Activated naive CD8-positive, alpha-beta T cell treated with anti-CD3 and anti-CD28 coated beads for 36 hours (primary cell): ENCODE results near the gene PCSK6. TPM values are rescaled to one million over a fixed set of nuclear protein-coding genes. Genes with fewer than 3 reads are reported as not detected.

ENCODE experiments used
- DNase-seq: peaks from one replicate; pipeline ENCODE4 v3.0.0; 2021
- H3K27ac Mint-ChIP-seq: one replicate; pipeline ENCODE4 v1.8.0; 2022; ENCODE audit warnings: mild to moderate bottlenecking, moderate library complexity, mixed read lengths
- H3K27me3 Mint-ChIP-seq: one replicate; pipeline ENCODE4 v1.8.0; 2022; ENCODE audit warnings: mild to moderate bottlenecking, mixed read lengths
- H3K36me3 Mint-ChIP-seq: one replicate; pipeline ENCODE4 v1.8.0; 2021; ENCODE audit warnings: mild to moderate bottlenecking, mixed read lengths
- H3K4me1 Mint-ChIP-seq: one replicate; pipeline ENCODE4 v1.8.0; 2021; ENCODE audit warnings: mixed read lengths
- H3K4me3 Mint-ChIP-seq: one replicate; pipeline ENCODE4 v1.8.0; 2022; ENCODE audit warnings: mild to moderate bottlenecking, moderate library complexity, mixed read lengths
- H3K9me3 Mint-ChIP-seq: one replicate; pipeline ENCODE4 v1.8.0; 2022; ENCODE audit warnings: mixed read lengths
- total RNA-seq, 2 experiments: library from RNA; stranded (reverse); gene quantifications; one replicate each; pipeline ENCODE4 v1.2.3, GENCODE V29; 2021

The PCSK6 gene
- total RNA-seq, 2 experiments from 2014 or later = 4.0 to 4.6 TPM

DNA sequence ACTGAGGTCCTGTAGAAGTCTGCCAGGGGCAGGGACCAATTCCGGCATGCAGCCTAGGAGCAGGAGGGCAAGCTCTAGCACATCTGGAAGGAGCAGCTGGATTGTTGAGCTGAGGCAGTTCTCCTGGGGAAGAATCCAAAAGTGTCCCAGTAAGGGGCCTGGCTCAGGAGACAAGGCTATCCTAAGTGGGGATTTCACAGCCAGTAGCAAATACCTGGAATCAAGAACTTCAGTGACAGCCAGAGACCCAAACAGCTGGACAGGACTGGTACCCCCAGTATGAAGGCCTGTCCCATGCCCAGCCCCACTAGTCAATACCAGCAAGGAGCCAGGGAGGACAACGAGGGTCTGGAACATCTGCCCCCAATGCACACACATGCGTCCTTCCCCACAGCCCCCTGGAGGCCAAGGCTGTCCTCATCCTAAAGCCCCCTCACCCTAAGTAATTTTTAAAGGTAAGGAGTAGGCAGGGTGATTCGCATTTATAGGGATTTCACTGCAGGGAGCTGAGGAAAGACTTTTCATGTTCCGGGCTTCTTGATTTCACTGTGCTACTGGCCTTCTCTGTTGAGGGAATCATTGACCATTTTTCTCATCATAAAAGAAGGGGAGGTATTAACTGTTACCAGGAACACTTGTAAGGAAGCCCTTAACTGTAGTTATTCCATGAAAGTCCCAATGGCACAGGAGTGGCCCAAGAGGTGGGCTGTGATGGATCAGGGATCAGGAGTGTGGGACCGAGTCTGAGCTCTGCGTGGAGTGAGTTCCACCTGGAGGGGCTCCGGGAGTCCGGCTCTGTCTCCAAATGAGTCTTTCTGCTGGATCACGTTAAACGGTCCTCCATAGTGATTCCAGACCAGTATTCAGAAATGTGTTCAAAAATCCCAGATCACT, 235.1 kb downstream of the PCSK6 start:
- DNase-seq = no peak
- H3K4me3 Mint-ChIP-seq = no peak overlapping the region
- peaks cover 45% of the 10 kb centered on the region for H3K4me1 Mint-ChIP-seq
- peaks cover 8% of the 10 kb centered on the region for H3K27me3 Mint-ChIP-seq
- H3K9me3 Mint-ChIP-seq = no peaks in the 10 kb centered on the region
- H3K36me3 Mint-ChIP-seq = peaks cover 14% of the 10 kb centered on the region
- no peak overlapping the region for H3K27ac Mint-ChIP-seq

Other genes with a start within 250 kb of the PCSK6 start
- 10 to 100 TPM; 35.5 to 37.0 TPM for gene CHSY1, start 237.7 kb downstream of the PCSK6 start, total RNA-seq
- 10 to 100 TPM; 27.3 to 29.4 TPM for gene SELENOS, start 212.2 kb downstream of the PCSK6 start, total RNA-seq
- gene SNRPA1, start 194.5 kb downstream of the PCSK6 start, total RNA-seq = 100 to 1,000 TPM; 219 to 223 TPM
- 10 to 100 TPM; 37.2 to 41.7 TPM for gene TM2D3, start 162.7 kb upstream of the PCSK6 start, total RNA-seq
- gene TARS3, start 234.8 kb upstream of the PCSK6 start, total RNA-seq = 1 to 10 TPM; 6.7 to 7.1 TPM